HEK293T (cell line): Measurements from ENCODE around the gene PPP1R37.

ENCODE experiments used
- CTCF ChIA-PET: fragments of 350-600 bp; formaldehyde crosslinking; extraction: SDS; loops from one replicate; lab custom pipeline; 2021; ENCODE audit warnings: antibody characterized with exemption, inconsistent platforms; lab: Yijun Ruan, JAX
- POLR2A ChIA-PET: fragments of 350-600 bp; formaldehyde crosslinking; extraction: SDS; loops from one replicate; lab custom pipeline; 2020; ENCODE audit warnings: antibody characterized with exemption, inconsistent platforms; lab: Yijun Ruan, JAX
- DNase-seq: peaks from one replicate; pipeline ENCODE4 v3.0.0; 2012; ENCODE audit warnings: mixed read lengths; ENCODE audit errors: extremely low spot score
- ARNT ChIP-seq: fragments of 450-650 bp; IDR thresholded peaks from 2 replicates; pipeline ENCODE4 v1.6.1; 2017; ENCODE audit warnings: mild to moderate bottlenecking
- BHLHE40 ChIP-seq: fragments of 450-650 bp; IDR thresholded peaks from 2 replicates; pipeline ENCODE4 v1.6.1; 2016; ENCODE audit warnings: mild to moderate bottlenecking, moderate library complexity, borderline replicate concordance
- CTBP1 ChIP-seq: fragments of 450-650 bp; IDR thresholded peaks from 2 replicates; pipeline ENCODE4 v1.6.1; 2016; ENCODE audit warnings: borderline replicate concordance
- ELF4 ChIP-seq: fragments of 450-650 bp; IDR thresholded peaks from 2 replicates; pipeline ENCODE4 v1.6.1; 2017; ENCODE audit warnings: antibody characterized with exemption
- FOXA1 ChIP-seq: fragments of 450-650 bp; IDR thresholded peaks from 2 replicates; pipeline ENCODE4 v1.6.1; 2016; ENCODE audit warnings: mild to moderate bottlenecking
- FOXK2 ChIP-seq: fragments of 450-650 bp; IDR thresholded peaks from 2 replicates; pipeline ENCODE4 v1.6.1; 2016; ENCODE audit warnings: mild to moderate bottlenecking
- FOXM1 ChIP-seq: fragments of 450-650 bp; IDR thresholded peaks from 2 replicates; pipeline ENCODE4 v1.6.1; 2017; ENCODE audit warnings: mild to moderate bottlenecking, borderline replicate concordance
- HDGF ChIP-seq: fragments of 450-650 bp; IDR thresholded peaks from 2 replicates; pipeline ENCODE4 v1.6.1; 2017; ENCODE audit warnings: antibody characterized with exemption, borderline replicate concordance
- L3MBTL2 ChIP-seq: fragments of 450-650 bp; conservative IDR thresholded peaks from 2 replicates; pipeline ENCODE4 v1.6.1; 2016; ENCODE audit warnings: mild to moderate bottlenecking
- LEF1 ChIP-seq: fragments of 450-650 bp; IDR thresholded peaks from 2 replicates; pipeline ENCODE4 v1.6.1; 2017; ENCODE audit warnings: mild to moderate bottlenecking, borderline replicate concordance
- NFRKB ChIP-seq: fragments of 450-650 bp; IDR thresholded peaks from 2 replicates; pipeline ENCODE4 v1.6.1; 2016; ENCODE audit warnings: mild to moderate bottlenecking, moderate library complexity
- PKNOX1 ChIP-seq: fragments of 450-650 bp; IDR thresholded peaks from 2 replicates; pipeline ENCODE4 v1.6.1; 2016
- SP1 ChIP-seq: fragments of 450-650 bp; IDR thresholded peaks from 2 replicates; pipeline ENCODE4 v1.6.1; 2017
- SUZ12 ChIP-seq: fragments of 450-650 bp; IDR thresholded peaks from 2 replicates; pipeline ENCODE4 v1.6.1; 2016; ENCODE audit warnings: mild to moderate bottlenecking
- TARDBP ChIP-seq: fragments of 450-650 bp; IDR thresholded peaks from 2 replicates; pipeline ENCODE4 v1.6.1; 2016
- ZNF384 ChIP-seq: fragments of 450-650 bp; IDR thresholded peaks from 2 replicates; pipeline ENCODE4 v1.6.1; 2016

Gene PPP1R37

GRCh38 chr19:45137179-45137761, 44.3 kb downstream of the PPP1R37 start:
- ChIA-PET POLR2A (no interaction called here), CTCF (no interaction called here)
- DNase-seq = no peak
- TF ChIP-seq PKNOX1 (no peak), ARNT (no peak), FOXM1 (no peak), FOXK2 (no peak), TARDBP (no peak), NFRKB (no peak), SUZ12 (no peak), BHLHE40 (no peak), FOXA1 (no peak), ZNF384 (no peak), CTBP1 (no peak), ELF4 (no peak), L3MBTL2 (no peak), SP1 (no peak)

- no peak for DNase-seq
- TF ChIP-seq ARNT = no peak
- no peak for TF ChIP-seq TARDBP
- TF ChIP-seq HDGF = no peak
- TF ChIP-seq LEF1 = no peak
- TF ChIP-seq ELF4 = no peak
- TF ChIP-seq ZNF384 = no peak
- TF ChIP-seq PKNOX1 = no peak
- no peak for TF ChIP-seq CTBP1
- CTCF ChIA-PET = no interaction called here
- POLR2A ChIA-PET = no interaction called here
Observed at GRCh38 chr19:45138303-45138751, 45.3 kb downstream of the PPP1R37 start.

- no peak for TF ChIP-seq HDGF
- no peak for TF ChIP-seq ELF4
- no peak for TF ChIP-seq PKNOX1
- TF ChIP-seq FOXM1 = no peak
- no peak for TF ChIP-seq CTBP1
- no peak for TF ChIP-seq LEF1
- no peak for DNase-seq
- POLR2A ChIA-PET = no interaction called here
- CTCF ChIA-PET = no interaction called here
Observed at GRCh38 chr19:45139286-45140143, 46.5 kb downstream of the PPP1R37 start.

GRCh38 chr19:45140144-45140503, 47.1 kb downstream of the PPP1R37 start:
- TF ChIP-seq FOXM1 (no peak), FOXA1 (no peak), ARNT (no peak), HDGF (no peak), BHLHE40 (no peak), TARDBP (no peak), FOXK2 (no peak), CTBP1 (no peak), L3MBTL2 (no peak), NFRKB (no peak), ELF4 (no peak), SUZ12 (no peak), ZNF384 (no peak), PKNOX1 (no peak), LEF1 (no peak), SP1 (no peak)
- no peak for DNase-seq
- ChIA-PET CTCF (no interaction called here), POLR2A (no interaction called here)

GRCh38 chr19:45140533-45140932, 47.6 kb downstream of the PPP1R37 start:
- ChIA-PET CTCF (no interaction called here), POLR2A (no interaction called here)
- TF ChIP-seq SP1 (no peak), ARNT (no peak), ZNF384 (no peak), NFRKB (no peak), PKNOX1 (no peak), ELF4 (no peak)
- no peak for DNase-seq
